DND-41 (cell line): ENCODE measurements around the gene SLC45A1.

Source experiments
- ATAC-seq: fragments of 200-7000 bp; cut with Tn5 transposase; 3 replicates; pipeline ENCODE4 v1.9.1; 2021; ENCODE audit warnings: low read depth; ENCODE audit not compliant: insufficient read depth
- DNase-seq: peaks from one replicate; pipeline ENCODE4 v3.0.0-alpha.2; 2020
- H2AFZ ChIP-seq: 2 replicates; pipeline ENCODE4 v1.6.0; 2012; ENCODE audit warnings: low read depth, low read length
- H3K27ac ChIP-seq: 2 replicates; pipeline ENCODE4 v1.5.1; 2012; ENCODE audit warnings: low read length, inconsistent platforms
- H3K27me3 ChIP-seq: fragments of 200-600 bp; sonication (generic); 2 replicates; pipeline ENCODE4 v1.6.0; 2012; ENCODE audit warnings: low read length, mild to moderate bottlenecking, inconsistent platforms; ENCODE audit not compliant: insufficient read depth, poor library complexity
- H3K36me3 ChIP-seq: 2 replicates; pipeline ENCODE4 v1.5.1; 2012; ENCODE audit warnings: low read length, inconsistent platforms; ENCODE audit not compliant: insufficient read depth
- H3K4me1 ChIP-seq: 2 replicates; pipeline ENCODE4 v1.5.1; 2012; ENCODE audit warnings: mild to moderate bottlenecking, low read length; ENCODE audit not compliant: insufficient read depth
- H3K4me2 ChIP-seq: 2 replicates; pipeline ENCODE4 v1.6.0; 2012; ENCODE audit warnings: mild to moderate bottlenecking, moderate library complexity, low read length, inconsistent platforms; ENCODE audit not compliant: insufficient read depth
- H3K4me3 ChIP-seq, 2 experiments: fragments of 200-600 bp in 1 of 2; shearing (Covaris generic) in 1 of 2; 2 replicates each; pipeline ENCODE4 v1.5.1; 2012 to 2016; ENCODE audit warnings: inconsistent platforms in 2 of 2, low read length in 2 of 2, mild to moderate bottlenecking in 2 of 2, low read depth in 1 of 2, moderate library complexity in 1 of 2
- H3K79me2 ChIP-seq: 2 replicates; pipeline ENCODE4 v1.6.0; 2012; ENCODE audit warnings: low read length, inconsistent platforms; ENCODE audit not compliant: insufficient read depth
- H3K9ac ChIP-seq: 2 replicates; pipeline ENCODE4 v1.6.0; 2012; ENCODE audit warnings: low read depth, mild to moderate bottlenecking, inconsistent platforms, low read length, moderate library complexity
- H3K9me3 ChIP-seq: 2 replicates; pipeline ENCODE4 v1.5.1; 2012; ENCODE audit warnings: low read length, moderate library complexity, mild to moderate bottlenecking, inconsistent platforms; ENCODE audit not compliant: insufficient read depth, severe bottlenecking
- H4K20me1 ChIP-seq: 2 replicates; pipeline ENCODE4 v1.6.0; 2012; ENCODE audit warnings: low read length; ENCODE audit not compliant: insufficient read depth
- EZH2 ChIP-seq: IDR thresholded peaks from 3 replicates; pipeline ENCODE4 v1.6.1; 2012; ENCODE audit warnings: borderline replicate concordance, low read depth, mild to moderate bottlenecking, moderate library complexity, low read length, inconsistent platforms; ENCODE audit not compliant: severe bottlenecking
- TF ChIP-seq, protein P1 (sequence below): IDR thresholded peaks from 2 replicates; pipeline ENCODE4 v1.5.1; 2012; ENCODE audit warnings: borderline replicate concordance, low read length, moderate library complexity, mild to moderate bottlenecking; ENCODE audit not compliant: poor library complexity, severe bottlenecking; ENCODE audit errors: extremely low read depth

Gene SLC45A1

GRCh38 chr1:8314346-8315280 lies 3.3 kb upstream of the SLC45A1 start:
- Histone ChIP-seq H3K9ac (no peak overlapping the region), H3K36me3 (no peaks in the 10 kb centered on the region), H3K9me3 (no peaks in the 10 kb centered on the region), H3K79me2 (no peaks in the 10 kb centered on the region), H2AFZ (no peak overlapping the region; the same call in 1 of the 2 replicates), H3K4me1 (no peaks in the 10 kb centered on the region), H3K4me2 (no peak overlapping the region), H3K27ac (no peak overlapping the region), H3K4me3 (no peak overlapping the region), H3K27me3 (no peaks in the 10 kb centered on the region), H4K20me1 (no peaks in the 10 kb centered on the region)
- peak; percentile 46 for DNase-seq
- ATAC-seq = peak; percentile 72
- TF ChIP-seq EZH2 = no peak
- TF ChIP-seq, protein P1, sequence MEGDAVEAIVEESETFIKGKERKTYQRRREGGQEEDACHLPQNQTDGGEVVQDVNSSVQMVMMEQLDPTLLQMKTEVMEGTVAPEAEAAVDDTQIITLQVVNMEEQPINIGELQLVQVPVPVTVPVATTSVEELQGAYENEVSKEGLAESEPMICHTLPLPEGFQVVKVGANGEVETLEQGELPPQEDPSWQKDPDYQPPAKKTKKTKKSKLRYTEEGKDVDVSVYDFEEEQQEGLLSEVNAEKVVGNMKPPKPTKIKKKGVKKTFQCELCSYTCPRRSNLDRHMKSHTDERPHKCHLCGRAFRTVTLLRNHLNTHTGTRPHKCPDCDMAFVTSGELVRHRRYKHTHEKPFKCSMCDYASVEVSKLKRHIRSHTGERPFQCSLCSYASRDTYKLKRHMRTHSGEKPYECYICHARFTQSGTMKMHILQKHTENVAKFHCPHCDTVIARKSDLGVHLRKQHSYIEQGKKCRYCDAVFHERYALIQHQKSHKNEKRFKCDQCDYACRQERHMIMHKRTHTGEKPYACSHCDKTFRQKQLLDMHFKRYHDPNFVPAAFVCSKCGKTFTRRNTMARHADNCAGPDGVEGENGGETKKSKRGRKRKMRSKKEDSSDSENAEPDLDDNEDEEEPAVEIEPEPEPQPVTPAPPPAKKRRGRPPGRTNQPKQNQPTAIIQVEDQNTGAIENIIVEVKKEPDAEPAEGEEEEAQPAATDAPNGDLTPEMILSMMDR = peak; percentile 77

- no peak overlapping the region for H3K27ac ChIP-seq
- no peaks in the 10 kb centered on the region for H3K36me3 ChIP-seq
- no peak overlapping the region for H3K4me2 ChIP-seq
- H3K4me1 ChIP-seq = no peaks in the 10 kb centered on the region
- H3K4me3 ChIP-seq = no peak overlapping the region
- no peaks in the 10 kb centered on the region for H3K9me3 ChIP-seq
- DNase-seq (no peak), ATAC-seq (no peak)
- TF ChIP-seq, protein P1 = no peak
- TF ChIP-seq EZH2 = no peak
- no peak overlapping the region for H2AFZ ChIP-seq
- H3K9ac ChIP-seq = no peak overlapping the region
- H3K27me3 ChIP-seq = no peaks in the 10 kb centered on the region
- no peaks in the 10 kb centered on the region for H3K79me2 ChIP-seq
- H4K20me1 ChIP-seq = no peaks in the 10 kb centered on the region
Observed at GRCh38 chr1:8315573-8316475, 2.1 kb upstream of the SLC45A1 start.

GRCh38 chr1:8318436-8318835 lies 522 bp downstream of the SLC45A1 start:
- Histone ChIP-seq H4K20me1 (no peaks in the 10 kb centered on the region), H3K79me2 (no peaks in the 10 kb centered on the region), H3K4me1 (no peaks in the 10 kb centered on the region), H3K36me3 (no peaks in the 10 kb centered on the region), H3K9ac (no peak overlapping the region), H3K4me2 (no peak overlapping the region), H3K4me3 (no peak overlapping the region), H3K9me3 (no peaks in the 10 kb centered on the region), H2AFZ (no peak overlapping the region), H3K27me3 (no peaks in the 10 kb centered on the region), H3K27ac (no peak overlapping the region)
- DNase-seq (no peak), ATAC-seq (no peak)
- TF ChIP-seq EZH2 = no peak
- TF ChIP-seq, protein P1 = no peak
